ENCODE measurements around the gene TRIM28.

- TF ChIP-seq POLR2A (IDR thresholded peaks at IDR 0.05) = no peak
- no peak for TF ChIP-seq EP300 (IDR thresholded peaks at IDR 0.05)
- TF ChIP-seq, protein P1, sequence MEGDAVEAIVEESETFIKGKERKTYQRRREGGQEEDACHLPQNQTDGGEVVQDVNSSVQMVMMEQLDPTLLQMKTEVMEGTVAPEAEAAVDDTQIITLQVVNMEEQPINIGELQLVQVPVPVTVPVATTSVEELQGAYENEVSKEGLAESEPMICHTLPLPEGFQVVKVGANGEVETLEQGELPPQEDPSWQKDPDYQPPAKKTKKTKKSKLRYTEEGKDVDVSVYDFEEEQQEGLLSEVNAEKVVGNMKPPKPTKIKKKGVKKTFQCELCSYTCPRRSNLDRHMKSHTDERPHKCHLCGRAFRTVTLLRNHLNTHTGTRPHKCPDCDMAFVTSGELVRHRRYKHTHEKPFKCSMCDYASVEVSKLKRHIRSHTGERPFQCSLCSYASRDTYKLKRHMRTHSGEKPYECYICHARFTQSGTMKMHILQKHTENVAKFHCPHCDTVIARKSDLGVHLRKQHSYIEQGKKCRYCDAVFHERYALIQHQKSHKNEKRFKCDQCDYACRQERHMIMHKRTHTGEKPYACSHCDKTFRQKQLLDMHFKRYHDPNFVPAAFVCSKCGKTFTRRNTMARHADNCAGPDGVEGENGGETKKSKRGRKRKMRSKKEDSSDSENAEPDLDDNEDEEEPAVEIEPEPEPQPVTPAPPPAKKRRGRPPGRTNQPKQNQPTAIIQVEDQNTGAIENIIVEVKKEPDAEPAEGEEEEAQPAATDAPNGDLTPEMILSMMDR (IDR thresholded peaks at IDR 0.05) = no peak
These were observed 27.7 kb downstream of the TRIM28 start for GRCh38 chr19:58571575-58571947.
